A549 (cell line): Measurements from ENCODE around the gene NCR2. TPM values are rescaled to one million over a fixed set of nuclear protein-coding genes. Genes with fewer than 3 reads are reported as not detected.

Source experiments
- ATAC-seq, 2 experiments: fragments of 200-7000 bp in 1 of 2; fragments of >200 bp in 1 of 2; cut with Nextera tagmentation in 1 of 2; cut with Tn5 transposase in 1 of 2; 3 replicates each; pipeline versions ENCODE4 v1.8.0 to v1.9.1; 2018 to 2020; ENCODE audit warnings: mild to moderate bottlenecking in 1 of 2, moderate library complexity in 1 of 2
- CTCF ChIA-PET: fragments of 300-600 bp; sonication (Branson Sonifier 250); formaldehyde crosslinking; extraction: SDS; loops from one replicate; lab custom pipeline; 2021; ENCODE audit warnings: antibody characterized with exemption, inconsistent platforms; lab: Yijun Ruan, JAX
- POLR2A ChIA-PET: fragments of 350-600 bp; formaldehyde crosslinking; extraction: SDS; loops from one replicate; lab custom pipeline; 2021; ENCODE audit warnings: antibody characterized with exemption, inconsistent platforms; lab: Yijun Ruan, JAX
- DNase-seq, 2 experiments: peaks; one replicate each; pipeline versions ENCODE4 v3.0.0 to v3.0.0-alpha.2; 2011 to 2016; ENCODE audit warnings: low read depth in 1 of 2, low spot score in 1 of 2
- FAIRE-seq: peaks from 2 replicates; lab custom pipeline; 2011; peaks lifted over from hg19 to GRCh38; lab: Jason Lieb, UNC
- H3K27ac ChIP-seq, 2 experiments: fragments of >200 bp; sonication (Bioruptor Twin); formaldehyde crosslinking; 3 replicates each; pipeline ENCODE4 v1.5.1; 2016 to 2017
- H3K4me1 ChIP-seq: fragments of >200 bp; sonication (Bioruptor Twin); formaldehyde crosslinking; 3 replicates; pipeline ENCODE4 v1.6.1; 2016
- H3K4me2 ChIP-seq: fragments of >200 bp; sonication (Bioruptor Twin); formaldehyde crosslinking; 3 replicates; pipeline ENCODE4 v1.6.1; 2016
- H3K4me3 ChIP-seq: fragments of >200 bp; sonication (Bioruptor Twin); formaldehyde crosslinking; 3 replicates; pipeline ENCODE4 v1.5.1; 2016
- H3K9me3 ChIP-seq: fragments of >200 bp; sonication (Bioruptor Twin); formaldehyde crosslinking; 3 replicates; pipeline ENCODE4 v1.6.1; 2016
- CBX2 ChIP-seq: fragments of 200-600 bp; sonication (generic); IDR thresholded peaks from 2 replicates; pipeline ENCODE4 v1.6.1; 2016; ENCODE audit warnings: low read depth, mild to moderate bottlenecking, borderline replicate concordance
- CEBPB ChIP-seq, 2 experiments: fragments of >200 bp in 1 of 2; sonication (Bioruptor Twin) in 1 of 2; formaldehyde crosslinking in 1 of 2; IDR thresholded peaks; 2 replicates each; pipeline ENCODE4 v1.6.1; 2012 to 2016
- CHD4 ChIP-seq: fragments of 200-600 bp; sonication (generic); IDR thresholded peaks from 2 replicates; pipeline ENCODE4 v1.6.1; 2016; ENCODE audit warnings: antibody characterized with exemption, mild to moderate bottlenecking, borderline replicate concordance
- EHF ChIP-seq: fragments of 250-450 bp; sonication (Bioruptor Pico); IDR thresholded peaks from 2 replicates; pipeline ENCODE4 v1.5.0; 2020; ENCODE audit warnings: mild to moderate bottlenecking
- HES2 ChIP-seq: fragments of >200 bp; sonication (Bioruptor Twin); formaldehyde crosslinking; IDR thresholded peaks from 2 replicates; pipeline ENCODE4 v1.6.1; 2016
- HOXA7 ChIP-seq: fragments of 250-450 bp; sonication (Bioruptor Pico); IDR thresholded peaks from 2 replicates; pipeline ENCODE4 v1.5.0; 2020; ENCODE audit warnings: mild to moderate bottlenecking, moderate library complexity
- JUNB ChIP-seq: fragments of >200 bp; sonication (Bioruptor Twin); formaldehyde crosslinking; IDR thresholded peaks from 2 replicates; pipeline ENCODE4 v1.6.1; 2016
- MAFK ChIP-seq: fragments of 450-650 bp; IDR thresholded peaks from 2 replicates; pipeline ENCODE4 v1.6.1; 2014; ENCODE audit not compliant: partially characterized antibody
- MAX ChIP-seq: IDR thresholded peaks from 2 replicates; pipeline ENCODE4 v1.6.1; 2012
- MAZ ChIP-seq: fragments of 150-350 bp; IDR thresholded peaks from 2 replicates; pipeline ENCODE4 v1.6.1; 2014; ENCODE audit warnings: antibody characterized with exemption, low read depth, low read length, borderline replicate concordance
- POLR2AphosphoS2 ChIP-seq: conservative IDR thresholded peaks from 2 replicates; pipeline ENCODE4 v1.6.1; 2012; ENCODE audit warnings: low read length, improper control_type of control experiment, inconsistent platforms
- RAD21 ChIP-seq, 2 experiments: fragments of >200 bp in 1 of 2; sonication (Bioruptor Twin) in 1 of 2; formaldehyde crosslinking in 1 of 2; IDR thresholded peaks in 1 of 2; conservative IDR thresholded peaks in 1 of 2; 2 replicates in 1 of 2; 3 replicates in 1 of 2; pipeline ENCODE4 v1.6.1; 2012 to 2018; ENCODE audit warnings: inconsistent platforms in 1 of 2
- RARB ChIP-seq: fragments of 250-450 bp; sonication (Bioruptor Pico); IDR thresholded peaks from 2 replicates; pipeline ENCODE4 v1.8.0; 2021; ENCODE audit warnings: mild to moderate bottlenecking, moderate library complexity
- RFX5 ChIP-seq: fragments of 450-650 bp; IDR thresholded peaks from 2 replicates; pipeline ENCODE4 v1.7.1; 2014; ENCODE audit warnings: antibody characterized with exemption, mild to moderate bottlenecking, moderate library complexity
- RNF2 ChIP-seq: fragments of 200-600 bp; sonication (generic); IDR thresholded peaks from 2 replicates; pipeline ENCODE4 v1.6.1; 2016; ENCODE audit warnings: low read depth, mild to moderate bottlenecking, antibody characterized with exemption, moderate library complexity, borderline replicate concordance
- ZFP36 ChIP-seq: fragments of 450-650 bp; IDR thresholded peaks from 2 replicates; pipeline ENCODE4 v1.6.1; 2014; ENCODE audit warnings: borderline replicate concordance; ENCODE audit not compliant: partially characterized antibody
- ZNF302 ChIP-seq: fragments of 250-450 bp; sonication (Bioruptor Pico); IDR thresholded peaks from 2 replicates; pipeline ENCODE4 v1.9.0; 2021; ENCODE audit warnings: inconsistent platforms, mild to moderate bottlenecking, moderate library complexity
- WGBS: methylation state at CpG from one replicate; pipeline ENCODE4 v1.1.6; 2017; ENCODE audit errors: missing lambda C conversion rate; 5-methylcytosine and 5-hydroxymethylcytosine counted together
- polyA plus RNA-seq, 4 experiments: library from polyadenylated mRNA; depleted of rRNA in 3 of 4; stranded (reverse); fragments of >200 nt; fragmentation: RNase III in 1 of 4; extraction: RNeasy Plus Mini Kit Qiagen cat#74134 plus additional on column Dnase treatment in 1 of 4; gene quantifications; 2 replicates in 3 of 4; 3 replicates in 1 of 4; pipeline ENCODE4 v1.2.3, GENCODE V29; 2011 to 2017
- TF ChIP-seq, protein P1 (sequence below): fragments of 250-450 bp; sonication (Bioruptor Pico); IDR thresholded peaks from 2 replicates; pipeline ENCODE4 v1.5.0; 2021; ENCODE audit warnings: mild to moderate bottlenecking, moderate library complexity, borderline replicate concordance
- TF ChIP-seq, protein P2 (sequence below): fragments of >200 bp; sonication (Bioruptor Twin); formaldehyde crosslinking; IDR thresholded peaks from 3 replicates; pipeline ENCODE4 v1.5.1; 2016

The NCR2 gene
- polyA plus RNA-seq, 2 of the 4 experiments (the other 2 are of a cell fraction): not detected

DNA sequence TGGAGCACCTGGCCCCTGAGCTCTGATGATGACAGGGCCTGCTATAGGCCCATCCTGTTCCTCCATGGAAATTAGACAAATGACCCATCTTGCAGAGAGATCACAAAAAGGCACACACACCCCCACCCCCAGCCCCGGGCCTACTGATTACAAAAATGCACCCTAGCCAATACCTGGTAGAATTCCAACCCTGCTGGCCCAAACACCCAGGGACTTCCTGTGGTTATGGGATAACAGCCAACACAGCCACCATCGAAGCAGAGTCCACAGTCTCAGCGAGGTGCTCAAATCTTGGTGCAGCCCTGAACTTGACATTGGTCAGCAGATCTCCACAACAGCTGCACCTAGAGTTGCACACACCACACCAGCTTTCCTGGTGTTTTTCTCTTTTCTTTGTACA is 17.0 kb downstream of the NCR2 start:
- POLR2A ChIA-PET: no interaction called here
- FAIRE-seq: no peak
- DNase-seq: no peak
- Histone ChIP-seq H3K4me3 (no peak overlapping the region), H3K4me2 (no peak overlapping the region), H3K27ac (no peak overlapping the region)
- CTCF ChIA-PET: interaction anchor here (3.8 kb wide), 1 partner anchor 16 kb away, joined by 16 read pairs; no protein-coding TSS in a partner anchor
- ATAC-seq: no peak
- TF ChIP-seq EHF (CRISPR knock-in tag): no peak
- no peak for TF ChIP-seq ZNF302 (CRISPR knock-in tag)
- TF ChIP-seq ZFP36: no peak
- TF ChIP-seq RNF2: no peak
- TF ChIP-seq RARB: no peak
- TF ChIP-seq CHD4: no peak
- TF ChIP-seq, all 56 proteins: peak for 0
- WGBS: 29% methylated on average over 3 of the region's 3 CpGs
- 0 out of 3 replicates have a peak, but pooled peaks cover 7% of the 10 kb centered on the region for H3K9me3 ChIP-seq
- no peaks in the 10 kb centered on the region for H3K4me1 ChIP-seq

GRCh38 chr6:41352907-41353306 is 17.5 kb downstream of the NCR2 start:
- TF ChIP-seq, protein P1, sequence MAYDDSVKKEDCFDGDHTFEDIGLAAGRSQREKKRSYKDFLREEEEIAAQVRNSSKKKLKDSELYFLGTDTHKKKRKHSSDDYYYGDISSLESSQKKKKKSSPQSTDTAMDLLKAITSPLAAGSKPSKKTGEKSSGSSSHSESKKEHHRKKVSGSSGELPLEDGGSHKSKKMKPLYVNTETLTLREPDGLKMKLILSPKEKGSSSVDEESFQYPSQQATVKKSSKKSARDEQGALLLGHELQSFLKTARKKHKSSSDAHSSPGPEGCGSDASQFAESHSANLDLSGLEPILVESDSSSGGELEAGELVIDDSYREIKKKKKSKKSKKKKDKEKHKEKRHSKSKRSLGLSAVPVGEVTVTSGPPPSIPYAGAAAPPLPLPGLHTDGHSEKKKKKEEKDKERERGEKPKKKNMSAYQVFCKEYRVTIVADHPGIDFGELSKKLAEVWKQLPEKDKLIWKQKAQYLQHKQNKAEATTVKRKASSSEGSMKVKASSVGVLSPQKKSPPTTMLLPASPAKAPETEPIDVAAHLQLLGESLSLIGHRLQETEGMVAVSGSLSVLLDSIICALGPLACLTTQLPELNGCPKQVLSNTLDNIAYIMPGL: no peak
- TF ChIP-seq EHF (CRISPR knock-in tag) (no peak), RAD21 (conservative IDR thresholded peaks at IDR 0.05 in 1 of 2, IDR thresholded peaks at IDR 0.05 in 1 of 2) (no peak), CBX2 (no peak), RFX5 (no peak), HOXA7 (no peak), CHD4 (no peak), ZNF302 (CRISPR knock-in tag) (no peak), HES2 (no peak), POLR2AphosphoS2 (no peak), CEBPB (IDR thresholded peaks at IDR 0.05) (no peak)
- CTCF ChIA-PET: interaction anchor here (1.1 to 3.8 kb wide), 2 partner anchors 15 to 331 kb away, joined by 4 to 16 read pairs; no protein-coding TSS in a partner anchor
- DNase-seq (no peak), ATAC-seq (no peak), FAIRE-seq (no peak)
- WGBS: 50% methylated on average over 3 of the region's 3 CpGs
- Histone ChIP-seq H3K4me2 (no peak overlapping the region), H3K4me1 (no peaks in the 10 kb centered on the region), H3K4me3 (no peak overlapping the region), H3K27ac (no peak overlapping the region), H3K9me3 (0 out of 3 replicates have a peak, but pooled peaks cover 6% of the 10 kb centered on the region)
- POLR2A ChIA-PET: no interaction called here

DNA sequence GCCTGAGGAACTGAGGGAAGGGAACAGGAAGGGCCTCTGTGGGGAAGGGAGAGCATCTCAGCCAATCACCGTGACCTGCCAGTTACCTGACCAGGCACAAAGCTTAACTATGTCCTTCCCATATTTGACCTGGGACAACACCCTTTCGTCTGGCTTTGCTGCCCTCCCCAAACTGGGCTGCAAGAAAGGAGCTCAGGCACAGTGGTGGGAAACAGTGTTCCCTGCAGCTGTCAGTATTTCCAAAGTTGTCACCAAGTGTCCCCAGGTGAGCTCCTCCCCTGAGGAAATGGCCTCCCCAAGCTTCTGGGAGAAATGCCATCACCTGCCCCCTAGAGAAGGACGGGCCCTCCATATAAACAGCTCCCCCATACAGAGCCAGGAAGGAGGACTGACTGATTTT is 17.9 kb downstream of the NCR2 start:
- WGBS: 26% methylated on average over 3 of the region's 3 CpGs
- no peak for ATAC-seq
- no peaks in the 10 kb centered on the region for H3K4me1 ChIP-seq

GRCh38 chr6:41355952-41356351 is 20.5 kb downstream of the NCR2 start:
- no peak overlapping the region for H3K4me2 ChIP-seq
- no peak overlapping the region for H3K4me3 ChIP-seq
- WGBS: 27% methylated on average over 4 of the region's 4 CpGs
- no peaks in the 10 kb centered on the region for H3K9me3 ChIP-seq
- no peaks in the 10 kb centered on the region for H3K4me1 ChIP-seq
- FAIRE-seq (no peak), DNase-seq (no peak), ATAC-seq (no peak)
- ChIA-PET CTCF (interaction anchor here (1.0 to 1.9 kb wide), 3 partner anchors 12 to 327 kb away, joined by 3 to 4 read pairs (median 3); no protein-coding TSS in a partner anchor), POLR2A (no interaction called here)
- TF ChIP-seq MAFK (no peak), CHD4 (no peak), MAZ (no peak), MAX (no peak), RNF2 (no peak), JUNB (no peak), EHF (CRISPR knock-in tag) (no peak)
- TF ChIP-seq, protein P2, sequence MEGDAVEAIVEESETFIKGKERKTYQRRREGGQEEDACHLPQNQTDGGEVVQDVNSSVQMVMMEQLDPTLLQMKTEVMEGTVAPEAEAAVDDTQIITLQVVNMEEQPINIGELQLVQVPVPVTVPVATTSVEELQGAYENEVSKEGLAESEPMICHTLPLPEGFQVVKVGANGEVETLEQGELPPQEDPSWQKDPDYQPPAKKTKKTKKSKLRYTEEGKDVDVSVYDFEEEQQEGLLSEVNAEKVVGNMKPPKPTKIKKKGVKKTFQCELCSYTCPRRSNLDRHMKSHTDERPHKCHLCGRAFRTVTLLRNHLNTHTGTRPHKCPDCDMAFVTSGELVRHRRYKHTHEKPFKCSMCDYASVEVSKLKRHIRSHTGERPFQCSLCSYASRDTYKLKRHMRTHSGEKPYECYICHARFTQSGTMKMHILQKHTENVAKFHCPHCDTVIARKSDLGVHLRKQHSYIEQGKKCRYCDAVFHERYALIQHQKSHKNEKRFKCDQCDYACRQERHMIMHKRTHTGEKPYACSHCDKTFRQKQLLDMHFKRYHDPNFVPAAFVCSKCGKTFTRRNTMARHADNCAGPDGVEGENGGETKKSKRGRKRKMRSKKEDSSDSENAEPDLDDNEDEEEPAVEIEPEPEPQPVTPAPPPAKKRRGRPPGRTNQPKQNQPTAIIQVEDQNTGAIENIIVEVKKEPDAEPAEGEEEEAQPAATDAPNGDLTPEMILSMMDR: no peak
- no peak overlapping the region for H3K27ac ChIP-seq

More for the DNA sequence above, 17.9 kb downstream of the NCR2 start:
- no peak overlapping the region for H3K4me2 ChIP-seq
- CTCF ChIA-PET: interaction anchor here (1.1 to 3.8 kb wide), 2 partner anchors 15 to 330 kb away, joined by 4 to 16 read pairs; no protein-coding TSS in a partner anchor
- no peak overlapping the region for H3K27ac ChIP-seq
- FAIRE-seq (no peak), DNase-seq (no peak)
- 0 out of 3 replicates have a peak, but pooled peaks cover 3% of the 10 kb centered on the region for H3K9me3 ChIP-seq
- H3K4me3 ChIP-seq: no peak overlapping the region
- POLR2A ChIA-PET: no interaction called here
- TF ChIP-seq ZFP36: no peak
